UCSD-AML1 (cell line): ENCODE data around the gene PAK1IP1.
"Not testable (repeated sequence)": the region's sequence is repeated elsewhere in the genome, so short reads cannot be mapped to it uniquely, and the experiment has no call there.

Experiments used
- DNase-seq: peaks from one replicate; lab custom pipeline; 2025; ENCODE audit not compliant: unreplicated experiment; lab: John Stamatoyannopoulos, UW

Gene PAK1IP1

DNA sequence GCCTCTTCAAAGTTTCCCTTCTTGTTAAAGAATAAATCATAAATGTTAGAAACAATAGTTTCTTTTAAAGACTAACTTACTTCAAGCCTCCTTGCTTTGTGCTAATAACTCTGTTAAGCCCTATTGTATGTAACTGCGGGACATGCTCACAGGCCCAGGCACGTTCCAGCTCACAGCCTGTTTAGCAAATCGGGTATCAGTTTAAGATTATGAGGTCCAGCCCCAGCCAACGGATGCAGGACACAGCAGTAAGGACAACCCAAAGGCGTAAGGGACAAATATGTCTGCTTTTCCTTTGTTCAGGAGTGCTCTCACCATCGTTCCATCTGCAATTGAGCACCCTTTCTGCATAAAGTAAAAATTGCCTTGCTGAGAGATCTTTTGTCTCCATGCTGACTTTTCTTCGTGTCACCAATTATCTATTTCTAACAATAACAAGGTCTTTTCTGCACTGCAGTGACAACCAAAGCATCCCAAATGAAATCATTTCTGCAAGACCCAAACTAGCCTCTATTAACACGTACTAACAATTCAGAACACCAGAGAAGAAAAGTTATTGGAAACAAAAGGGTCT is 1.7 kb upstream of the PAK1IP1 start:
- DNase-seq, result no peak

DNA sequence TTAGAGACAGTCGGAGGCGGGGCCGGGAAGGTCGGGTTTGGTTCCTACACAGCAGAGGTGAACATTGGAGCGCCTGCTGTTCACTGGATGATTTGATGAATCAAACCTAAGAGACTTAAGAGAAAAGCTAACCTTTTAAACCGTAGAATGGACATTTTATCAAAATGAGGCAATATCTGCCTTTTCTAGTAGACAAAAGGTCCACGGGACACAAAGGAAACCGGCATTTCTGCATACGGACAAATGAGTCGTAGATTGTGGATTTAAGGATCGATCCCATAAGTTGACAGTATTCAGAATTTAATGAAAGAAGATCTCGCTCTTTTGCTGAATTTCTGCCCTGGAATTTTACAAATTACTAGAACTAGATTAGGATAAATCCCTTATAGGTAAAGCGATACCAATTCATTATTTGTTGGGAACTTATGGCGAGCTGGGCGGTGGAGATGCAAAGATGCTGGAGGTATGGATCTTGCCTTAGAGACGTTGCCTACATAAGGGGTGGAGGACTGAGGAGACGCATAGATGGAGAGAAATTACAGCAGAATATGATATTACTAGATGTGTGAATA is 400 bp downstream of the PAK1IP1 start:
- DNase-seq, result no peak

DNA sequence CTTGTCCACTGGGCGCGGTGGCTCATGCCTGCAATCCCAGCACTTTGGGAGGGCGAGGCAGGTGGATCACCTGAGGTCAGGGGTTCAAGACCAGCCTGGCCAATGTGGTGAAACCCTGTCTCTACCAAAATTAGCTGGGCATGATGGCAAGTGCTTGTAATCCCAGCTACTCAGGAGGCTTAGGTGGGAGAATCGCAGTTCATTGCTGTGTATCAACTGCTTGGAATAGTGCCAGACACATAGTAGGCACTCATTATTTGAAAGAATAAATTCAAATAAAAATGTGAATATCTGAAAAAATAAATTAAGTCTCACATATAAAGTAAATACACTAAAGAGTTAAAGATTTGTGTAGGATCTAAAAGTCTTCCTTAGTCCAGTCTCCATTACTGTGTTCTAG is 1.9 kb downstream of the PAK1IP1 start:
- DNase-seq, result no peak

DNA sequence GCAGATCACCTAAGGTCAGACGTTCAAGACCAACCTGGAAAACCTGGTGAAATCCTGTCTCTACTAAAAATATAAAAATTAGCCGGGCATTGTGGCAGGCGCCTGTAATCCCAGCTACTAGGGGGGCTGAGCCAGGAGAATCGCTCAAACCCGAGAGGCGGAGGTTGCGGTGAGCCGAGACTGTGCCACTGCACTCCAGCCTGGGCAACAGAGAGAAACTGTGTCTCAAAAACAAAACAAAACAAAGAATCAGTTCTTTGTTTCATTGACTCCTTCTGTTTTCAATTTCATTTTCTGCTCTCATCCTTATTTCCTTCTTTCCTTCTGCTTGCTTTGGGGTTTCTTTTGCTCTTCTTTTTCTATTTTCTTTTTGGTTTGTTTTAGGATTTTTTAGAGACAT is 19.2 kb downstream of the PAK1IP1 start:
- DNase-seq, result no peak

DNA sequence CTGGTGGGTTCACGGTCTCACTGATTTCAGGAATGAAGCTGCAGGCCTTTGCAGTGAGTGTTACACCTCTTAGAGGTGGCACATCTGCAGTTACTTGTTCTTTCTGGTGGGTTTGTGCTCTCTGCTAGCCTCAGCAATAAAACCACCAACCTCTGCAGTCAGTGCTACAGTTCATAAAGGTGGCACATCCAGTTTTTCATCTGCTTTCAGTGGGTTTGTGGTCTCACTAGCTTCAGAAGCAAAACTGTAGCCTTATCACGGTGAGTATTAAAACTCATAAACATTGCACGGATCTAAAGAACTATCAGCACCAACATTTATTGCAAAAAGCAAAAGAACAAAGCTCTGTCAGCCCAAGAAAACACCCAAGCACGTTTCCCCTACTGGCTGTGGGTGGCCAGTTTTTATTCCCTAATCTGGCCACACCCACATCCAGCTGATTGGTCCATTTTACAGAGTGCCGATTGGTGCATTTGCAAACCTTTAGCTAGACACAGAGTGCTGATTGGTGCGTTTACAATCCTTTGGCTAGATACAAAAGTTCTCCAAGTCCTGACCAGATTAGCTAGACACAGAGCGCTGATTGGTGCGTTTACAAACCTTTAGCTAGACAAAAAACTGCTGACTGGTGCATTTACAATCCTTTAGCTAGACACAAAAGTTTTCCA is 24.7 kb downstream of the PAK1IP1 start:
- DNase-seq, result no peak

DNA sequence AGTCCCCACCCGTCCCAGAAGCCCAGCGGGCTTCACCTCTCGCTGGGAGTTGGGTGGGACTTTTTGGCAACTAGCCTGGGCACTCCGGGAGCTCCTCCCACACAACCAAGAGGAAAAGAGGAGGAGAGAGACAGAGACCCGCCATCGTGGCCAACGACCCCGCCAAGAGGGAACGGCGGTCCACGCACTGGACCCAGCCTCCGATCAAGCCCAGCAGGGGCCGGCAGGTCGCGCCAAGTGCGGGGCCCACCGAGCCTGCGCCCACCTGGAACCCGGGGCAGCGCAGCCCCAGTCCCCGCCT is 25.1 kb downstream of the PAK1IP1 start:
- no peak for DNase-seq

DNA sequence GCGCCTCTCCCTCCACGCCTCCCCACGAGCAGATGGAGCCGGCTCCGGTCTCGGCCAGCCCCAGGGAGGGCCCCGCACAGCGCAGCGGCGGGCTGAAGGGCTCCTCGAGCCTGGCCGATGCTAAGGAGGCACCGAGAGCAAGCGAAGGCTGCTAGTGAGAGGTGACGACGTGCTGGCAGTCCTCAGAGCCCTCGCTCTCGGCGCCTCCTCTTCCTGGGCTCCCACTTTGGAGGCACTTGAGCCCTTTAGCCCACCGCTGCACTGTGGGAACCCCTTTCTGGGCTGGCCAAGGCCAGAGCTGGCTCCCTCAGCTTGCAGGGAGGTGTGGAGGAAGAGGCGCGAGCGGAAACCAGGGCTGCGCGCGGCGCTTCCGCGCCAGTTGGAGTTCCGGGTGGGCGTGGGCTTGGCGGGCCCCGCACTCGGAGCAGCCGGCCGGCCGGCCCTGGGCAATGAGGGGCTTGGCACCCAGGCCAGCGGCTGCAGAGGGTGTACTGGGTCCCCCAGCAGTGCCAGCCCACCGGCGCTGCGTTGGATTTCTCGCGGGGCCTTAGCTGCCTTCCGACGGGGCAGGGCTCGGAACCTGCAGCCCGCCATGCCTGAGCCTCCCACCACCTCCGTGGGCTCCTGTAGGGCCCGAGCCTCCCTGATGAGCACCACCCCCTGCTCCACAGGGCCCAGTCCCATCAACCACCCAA is 25.6 kb downstream of the PAK1IP1 start:
- DNase-seq, result peak; percentile 59

DNA sequence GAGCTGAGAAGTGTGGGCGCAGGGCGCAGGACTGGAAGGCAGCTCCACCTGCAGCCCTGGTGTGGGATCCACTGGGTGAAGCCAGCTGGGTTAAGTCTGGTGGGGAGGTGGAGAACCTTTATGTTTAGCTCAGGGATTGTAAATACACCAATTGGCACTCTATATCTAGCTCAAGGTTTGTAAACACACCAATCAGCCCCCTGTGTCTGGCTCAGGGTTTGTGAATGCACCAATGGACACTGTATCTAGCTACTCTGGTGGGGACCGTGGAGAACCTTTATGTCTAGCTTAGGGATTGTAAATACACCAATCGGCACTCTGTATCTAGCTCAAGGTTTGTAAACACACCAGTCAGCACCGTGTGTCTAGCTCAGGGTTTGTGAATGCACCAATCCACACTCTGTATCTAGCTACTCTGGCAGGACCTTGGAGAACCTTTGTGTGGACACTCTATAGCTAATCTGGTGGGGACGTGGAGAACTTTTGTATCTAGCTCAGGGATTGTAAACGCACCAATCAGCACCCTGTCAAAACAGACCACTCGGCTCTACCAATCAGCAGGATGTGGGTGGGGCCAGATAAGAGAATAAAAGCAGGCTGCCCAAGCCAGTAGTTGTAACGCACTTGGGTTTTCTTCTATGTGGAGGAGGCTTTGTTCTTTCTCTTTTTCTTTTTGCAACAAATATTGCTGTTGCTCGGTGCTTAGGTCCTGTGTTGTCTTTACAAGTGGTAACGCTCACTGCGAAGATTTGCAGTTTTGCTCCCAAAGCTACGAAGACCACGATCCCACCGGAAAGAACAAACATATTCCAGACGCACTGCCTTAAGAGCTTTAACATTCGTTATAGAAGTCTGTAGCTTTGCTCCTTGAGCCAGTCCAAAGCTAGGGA is 26.4 kb downstream of the PAK1IP1 start:
- not testable (repeated sequence) for DNase-seq

DNA sequence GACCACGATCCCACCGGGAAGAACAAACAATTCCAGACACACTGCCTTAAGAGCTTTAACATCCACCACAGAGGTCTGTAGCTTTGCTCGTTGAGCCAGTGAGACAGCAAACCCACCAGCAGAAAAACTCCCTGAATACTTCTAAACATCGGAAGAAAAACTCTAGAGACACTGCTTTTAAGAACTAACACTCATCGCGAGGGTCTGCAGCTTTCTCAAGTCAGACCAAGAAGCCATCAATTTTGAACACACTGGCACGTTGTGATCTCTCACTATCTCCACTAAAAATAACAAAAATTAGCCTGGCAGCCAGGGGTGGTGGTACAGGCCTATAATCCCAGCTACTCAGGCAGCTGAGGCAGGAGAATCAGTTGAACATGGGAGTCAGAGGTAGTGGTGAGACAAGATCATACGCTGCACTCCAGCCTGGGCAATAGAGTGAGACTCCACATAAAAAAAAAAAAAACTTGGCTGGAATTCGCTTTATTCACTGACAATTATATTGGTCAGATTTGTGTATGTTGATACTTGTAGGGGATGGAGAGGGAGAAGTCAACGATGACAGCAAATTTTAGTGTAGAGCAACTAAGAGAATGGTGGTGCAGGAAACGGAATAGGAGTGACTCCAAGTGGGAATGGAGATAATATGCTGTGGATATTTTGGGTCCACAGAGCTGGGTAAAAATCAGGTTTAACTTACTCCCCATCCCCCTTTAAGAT is 27.2 kb downstream of the PAK1IP1 start:
- no peak for DNase-seq

DNA sequence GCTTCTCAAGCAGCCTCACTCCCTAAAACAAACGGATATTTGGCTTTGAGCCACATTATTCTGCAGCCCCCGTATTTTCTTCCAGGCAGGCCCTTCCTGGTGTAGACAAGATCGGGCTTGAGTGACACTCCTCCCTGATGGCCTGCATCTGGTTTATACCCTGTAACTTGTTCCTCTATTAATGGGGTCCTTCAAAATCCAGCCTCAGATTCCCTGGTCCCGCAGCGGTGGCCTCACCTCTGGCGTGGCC is 27.7 kb downstream of the PAK1IP1 start:
- no peak for DNase-seq

DNA sequence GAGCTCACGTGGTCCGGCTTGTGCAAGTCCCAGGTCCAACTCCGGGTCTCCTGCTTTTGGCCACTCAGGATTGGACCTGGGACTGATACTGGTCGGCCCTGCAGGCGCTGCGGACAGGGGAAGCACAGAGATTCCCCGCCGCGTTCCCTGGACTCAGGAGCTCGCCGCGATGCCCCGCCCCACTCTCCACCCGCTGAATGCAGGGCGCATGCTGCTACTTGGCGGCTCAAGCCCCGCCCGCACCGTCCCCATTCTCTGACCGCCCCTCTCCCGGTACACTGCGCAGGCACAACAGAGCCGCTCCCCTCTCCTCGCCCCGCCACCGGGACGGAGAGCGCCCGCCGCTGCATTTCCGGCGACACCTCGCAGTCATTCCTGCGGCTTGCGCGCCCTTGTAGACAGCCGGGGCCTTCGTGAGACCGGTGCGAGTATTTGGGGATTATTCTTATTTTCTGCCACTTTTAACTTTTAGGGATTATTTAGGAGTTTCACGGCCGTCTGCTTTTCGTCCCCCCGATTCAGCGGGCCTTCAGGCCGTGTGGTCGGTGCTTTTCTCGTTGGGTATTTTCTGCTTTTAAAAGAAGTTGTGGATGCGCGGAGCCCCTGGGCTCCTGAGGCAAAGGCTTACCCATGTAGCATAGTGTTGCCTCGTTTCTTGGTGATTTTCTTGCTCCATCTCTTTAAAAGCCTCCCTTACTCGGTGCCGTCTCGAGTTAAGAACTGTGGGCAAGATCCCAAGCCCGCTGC is 28.2 kb downstream of the PAK1IP1 start, which contains the start of gene TMEM14C:
TMEM14C (plus strand) TSS at position 251 of the 747 bp plus-strand sequence. CDS start 1,544 bp downstream, outside the sequence.
- peak; percentile 97 for DNase-seq

DNA sequence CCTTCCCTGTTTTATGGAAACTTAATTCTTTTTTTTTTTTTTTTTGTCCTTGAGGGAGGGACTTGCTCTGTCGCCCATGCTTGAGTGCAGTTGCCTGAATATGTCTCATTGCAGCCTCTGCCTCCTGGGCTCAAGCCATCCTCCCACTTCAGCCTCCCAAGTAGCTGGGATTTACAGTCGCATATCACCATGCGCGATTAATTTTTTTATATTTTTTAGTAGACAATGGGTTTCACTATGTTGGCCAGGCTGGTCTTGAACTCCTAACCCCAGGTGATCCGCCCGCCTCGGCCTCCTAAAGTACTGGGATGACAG is 28.8 kb downstream of the PAK1IP1 start:
- DNase-seq, result no peak

DNA sequence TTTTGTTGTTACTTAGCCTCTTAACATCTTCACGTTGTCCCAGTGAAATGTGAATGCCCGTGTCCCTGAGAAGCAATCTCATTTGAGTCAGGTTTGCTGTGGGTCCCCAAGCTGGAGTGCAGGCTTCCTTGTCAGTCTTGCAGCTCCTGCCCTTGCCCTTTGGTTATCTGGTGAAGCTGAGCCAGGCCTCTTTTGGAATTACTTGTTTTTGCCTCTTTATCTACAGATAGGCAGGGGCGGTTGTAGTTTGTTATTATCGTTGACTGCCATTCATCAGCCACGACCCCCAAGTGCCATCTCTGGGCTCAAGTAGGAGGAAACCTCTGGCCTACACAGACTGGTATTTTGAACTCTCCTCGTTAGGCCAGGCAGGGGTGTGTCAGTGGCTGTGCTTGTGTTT is 30.3 kb downstream of the PAK1IP1 start:
- no peak for DNase-seq

DNA sequence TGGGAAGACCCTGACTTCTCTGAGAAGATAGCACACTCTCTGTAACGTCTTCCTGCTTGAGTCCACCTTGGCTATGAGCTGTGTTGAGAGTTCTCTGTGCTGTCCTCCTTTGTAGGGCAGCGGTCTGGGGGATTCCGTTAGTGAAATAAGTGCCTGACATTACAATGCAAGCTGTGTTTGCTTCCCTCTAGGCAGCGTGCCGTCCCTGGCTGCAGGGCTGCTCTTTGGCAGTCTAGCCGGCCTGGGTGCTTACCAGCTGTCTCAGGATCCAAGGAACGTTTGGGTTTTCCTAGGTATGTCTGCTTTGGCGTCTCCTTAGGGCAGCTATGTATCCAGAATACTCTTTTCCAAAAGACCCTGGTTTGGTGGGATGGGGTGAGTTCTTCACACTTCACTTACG is 30.9 kb downstream of the PAK1IP1 start:
- DNase-seq, result no peak

DNA sequence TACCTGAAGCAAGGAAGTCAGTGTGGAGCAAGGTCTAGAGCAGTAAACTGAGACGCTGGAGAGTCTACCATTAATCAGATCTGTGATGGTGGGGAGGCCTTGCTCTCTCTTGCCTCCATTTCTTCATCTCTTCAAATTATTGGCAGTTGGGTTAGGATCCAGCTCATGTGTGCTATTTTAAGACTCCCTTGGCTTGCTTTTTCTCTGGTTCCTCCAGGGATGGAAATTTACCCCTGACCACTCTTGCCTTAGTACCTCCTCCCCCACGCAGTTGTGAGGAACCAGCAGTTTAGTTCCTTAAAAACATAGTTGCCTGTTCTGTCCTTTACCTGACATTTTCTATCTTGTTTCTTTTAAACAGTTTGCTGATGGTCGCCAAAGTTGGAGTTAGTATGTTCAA is 35.5 kb downstream of the PAK1IP1 start:
- DNase-seq, result no peak

DNA sequence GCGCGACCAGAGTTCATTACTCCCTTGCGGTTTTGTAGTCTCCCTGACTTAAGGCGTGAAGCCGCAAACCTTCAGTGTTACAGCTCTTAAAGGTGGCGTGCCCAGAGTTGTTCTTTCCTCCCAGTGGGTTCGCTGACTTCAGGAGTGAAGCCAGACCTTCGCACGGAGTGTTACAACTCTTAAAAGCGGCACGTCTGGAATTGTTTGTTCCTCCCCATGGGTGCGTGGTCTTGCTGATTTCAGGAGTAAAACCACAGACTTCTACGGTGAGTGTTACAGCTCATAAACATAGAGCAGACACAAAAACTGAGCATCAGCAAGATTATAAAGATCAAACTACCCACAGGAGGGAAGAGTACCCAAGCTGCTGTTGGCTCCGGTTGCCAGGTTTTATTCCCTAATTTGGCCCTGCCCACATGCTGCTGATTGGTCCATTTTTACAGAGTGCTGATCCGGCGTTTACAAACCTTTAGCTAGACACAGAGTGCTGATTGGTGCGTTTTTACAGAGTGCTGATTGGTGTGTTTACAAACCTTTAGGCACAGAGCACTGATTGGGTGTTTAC is 38.5 kb downstream of the PAK1IP1 start:
- no peak for DNase-seq

DNA sequence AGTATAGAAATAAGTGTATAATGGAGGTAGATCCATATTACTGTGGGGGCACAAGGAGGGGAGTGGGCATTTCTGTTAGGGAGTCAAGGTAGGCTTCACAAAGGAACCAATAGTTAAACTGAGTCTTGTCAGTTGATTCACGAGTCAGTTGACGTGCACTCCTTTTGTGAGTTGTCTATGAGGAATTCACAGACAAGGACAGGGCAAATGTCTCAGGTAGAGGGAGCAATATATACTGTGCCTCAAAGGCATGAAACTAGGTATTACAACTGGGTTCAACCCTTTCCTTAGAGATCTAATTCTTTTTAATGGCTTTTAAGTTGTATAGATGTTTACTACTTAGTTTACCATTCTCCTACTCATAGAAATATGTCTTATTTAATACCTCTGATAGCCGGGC is 39.1 kb downstream of the PAK1IP1 start:
- DNase-seq, result no peak

DNA sequence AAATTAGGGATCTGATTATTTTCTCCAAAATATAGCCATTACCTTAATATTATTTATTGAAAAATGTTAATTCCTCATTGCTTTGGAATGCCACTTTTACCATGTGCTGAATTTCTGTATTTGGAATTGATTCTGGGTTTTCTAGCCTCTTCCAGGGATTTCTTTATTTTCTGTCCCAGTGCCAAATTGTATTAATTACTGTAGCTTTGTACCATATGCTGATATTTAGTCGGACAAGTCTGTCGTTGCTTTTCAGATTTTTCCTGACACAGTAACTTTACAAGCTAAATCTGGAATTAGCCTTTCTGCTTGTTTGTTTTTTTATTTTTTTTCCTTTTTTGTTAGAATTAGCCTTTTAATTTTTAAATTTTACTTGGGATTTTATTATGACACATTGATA is 42.0 kb downstream of the PAK1IP1 start:
- no peak for DNase-seq

DNA sequence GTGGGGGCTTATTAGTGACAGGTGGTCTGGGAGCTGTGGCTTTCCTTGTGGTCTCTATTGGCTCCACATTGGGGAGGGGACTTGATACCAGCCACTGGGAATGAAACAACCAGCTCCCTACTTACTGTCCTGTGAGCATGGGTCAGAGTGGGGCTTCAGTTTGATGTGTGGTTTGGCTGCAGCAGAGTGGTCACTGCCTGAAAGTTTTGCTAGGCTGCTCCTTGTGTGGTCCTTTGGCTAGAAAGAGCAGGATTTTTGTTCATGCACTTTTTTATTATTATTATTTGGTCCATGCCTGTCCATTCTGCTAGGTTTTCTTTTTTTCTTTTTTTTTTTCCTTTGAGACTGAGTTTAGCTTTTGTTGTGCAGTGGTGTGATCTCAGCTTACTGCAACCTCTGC is 45.3 kb downstream of the PAK1IP1 start:
- DNase-seq, result no peak

DNA sequence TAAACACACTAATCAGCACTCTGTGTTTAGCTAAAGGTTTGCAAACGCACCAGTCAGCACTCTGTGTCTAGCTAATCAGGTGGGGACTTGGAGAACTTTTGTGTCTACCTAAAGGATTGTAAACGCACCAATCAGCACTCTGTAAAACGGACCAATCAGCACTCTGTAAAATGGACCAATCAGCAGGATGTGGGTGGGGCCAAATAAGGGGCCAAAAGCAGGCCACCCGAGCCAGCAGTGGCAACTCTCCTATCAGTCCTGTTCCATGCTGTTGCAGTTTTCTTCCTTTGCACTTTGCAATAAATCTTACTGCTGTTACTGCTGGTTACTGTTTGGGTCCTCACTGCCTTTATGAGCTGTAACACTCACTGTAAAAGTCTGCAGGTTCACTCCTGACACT is 46.9 kb downstream of the PAK1IP1 start:
- not testable (repeated sequence) for DNase-seq
